GM18858 (cell line): ENCODE data around the gene SH2D1B.
"Not testable (repeated sequence)": the region's sequence is repeated elsewhere in the genome, so short reads cannot be mapped to it uniquely, and the experiment has no call there.

Experiments used
- ATAC-seq: cut with Tn5 transposase; IDR thresholded peaks from one replicate; pipeline ENCODE4 v1.9.1; 2021; ENCODE audit not compliant: unreplicated experiment

Gene SH2D1B

DNA sequence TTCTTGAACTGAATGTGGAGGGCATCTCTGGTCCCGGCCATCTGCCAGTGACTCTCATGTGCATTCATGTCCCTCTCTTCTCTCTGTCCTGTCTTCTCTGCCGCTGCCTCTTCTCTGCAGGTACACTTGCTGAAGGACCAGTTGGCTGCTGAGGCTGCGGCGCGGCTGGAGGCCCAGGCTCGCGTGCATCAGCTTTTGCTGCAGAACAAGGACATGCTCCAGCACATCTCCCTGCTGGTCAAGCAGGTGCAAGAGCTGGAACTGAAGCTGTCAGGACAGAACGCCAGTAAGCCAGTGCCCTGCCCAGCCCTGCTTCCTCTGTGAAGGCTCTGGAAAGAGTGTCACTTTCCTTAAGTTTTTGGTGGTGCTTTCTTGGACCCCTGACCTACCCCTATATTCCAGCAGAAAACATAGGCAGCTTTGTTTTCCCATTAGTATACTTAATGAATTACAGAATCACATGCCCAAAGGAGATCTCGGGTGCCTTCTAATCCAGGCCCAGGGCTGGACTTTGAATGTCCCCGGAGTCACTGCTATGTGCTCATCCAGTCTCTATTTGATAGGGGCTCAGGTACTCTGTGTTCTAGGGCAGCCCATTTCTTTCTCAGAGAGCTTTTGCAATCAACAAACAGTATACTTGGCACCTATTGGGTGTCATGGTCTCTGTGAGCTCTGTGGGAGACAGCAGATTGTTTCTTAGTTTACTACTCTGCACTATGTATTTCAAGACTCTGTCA, 46.5 kb downstream of the SH2D1B start:
- no peak for ATAC-seq

DNA sequence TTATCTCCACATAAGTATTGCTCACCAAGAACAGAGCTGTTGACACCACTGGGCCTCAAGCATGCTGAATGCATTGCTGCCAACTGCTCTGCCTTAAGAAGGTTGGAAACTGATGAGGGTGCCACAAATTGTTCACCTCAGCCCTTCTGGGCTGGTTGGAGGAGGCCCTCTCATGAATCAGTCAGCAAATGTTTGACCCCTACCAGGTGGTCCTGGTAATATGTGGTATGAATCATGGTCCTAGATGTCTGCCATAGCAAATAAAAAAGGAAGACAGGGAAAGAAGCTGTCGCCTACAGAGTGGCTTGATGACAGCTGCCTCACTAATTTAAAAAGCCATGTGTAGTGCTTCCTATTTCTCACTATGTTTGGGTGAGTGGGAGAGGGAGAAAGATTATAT, 47.4 kb downstream of the SH2D1B start:
- ATAC-seq = no peak

DNA sequence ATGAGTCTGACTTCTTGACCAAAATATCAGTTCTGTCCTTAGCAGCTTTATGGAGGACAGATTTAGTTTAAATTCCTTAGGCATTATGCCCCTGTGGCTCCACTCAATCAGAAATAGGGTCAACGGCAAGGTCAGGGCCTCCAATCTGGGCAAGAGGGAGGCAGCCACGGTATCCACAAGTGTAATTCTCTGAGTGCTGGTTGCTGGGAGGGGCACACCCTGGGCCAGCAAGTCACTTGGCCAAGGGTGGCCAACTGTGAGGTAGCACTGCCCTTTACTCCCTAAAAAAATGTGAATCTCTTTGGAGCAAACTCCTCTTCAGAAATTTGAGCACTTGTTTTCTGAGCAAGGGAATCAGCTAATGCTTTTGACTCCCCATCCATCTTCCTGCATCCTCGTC, 48.1 kb downstream of the SH2D1B start:
- ATAC-seq = no peak

DNA sequence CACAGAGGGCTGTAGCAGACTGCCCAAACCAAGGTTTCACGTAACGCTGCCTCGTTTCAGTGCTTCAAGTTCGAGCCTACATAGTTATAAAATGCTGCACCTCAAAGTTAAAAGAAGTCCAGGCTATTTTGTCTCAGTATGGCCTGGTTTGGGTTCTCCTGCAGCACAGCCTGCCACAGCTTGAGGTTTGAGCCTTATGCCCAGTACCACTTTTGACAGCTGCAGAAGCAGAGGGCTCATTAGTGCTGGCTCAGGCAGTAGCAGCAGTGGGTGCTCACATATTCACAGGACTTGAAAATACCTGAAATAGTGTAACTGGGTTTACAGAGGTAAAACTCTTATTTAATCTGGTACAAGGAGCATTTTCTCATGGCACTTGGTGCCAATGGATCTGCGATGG, 50.6 kb downstream of the SH2D1B start:
- peak; percentile 36 for ATAC-seq

DNA sequence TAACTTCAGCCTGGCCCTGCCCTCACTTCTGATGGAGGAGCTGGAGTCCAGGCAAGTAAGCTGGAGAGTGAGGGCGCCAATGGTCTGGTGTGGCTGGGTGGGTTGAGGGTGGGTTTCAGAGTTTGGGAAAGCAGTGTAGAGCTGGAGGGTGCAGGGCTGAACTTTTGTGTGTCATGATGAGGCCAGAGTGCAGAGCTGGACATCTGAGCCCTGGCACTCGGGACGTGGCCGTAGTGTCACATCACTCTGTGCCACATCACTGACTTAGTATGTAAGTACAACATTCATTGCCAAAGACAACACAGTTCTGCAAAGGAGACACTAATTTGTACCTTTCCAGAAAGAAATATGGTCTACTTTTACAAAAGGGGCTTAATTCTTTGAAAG, 51.1 kb downstream of the SH2D1B start:
- ATAC-seq = no peak

- no peak for ATAC-seq
Measured at GRCh38 chr1:162360237-162360873, 51.6 kb downstream of the SH2D1B start.

DNA sequence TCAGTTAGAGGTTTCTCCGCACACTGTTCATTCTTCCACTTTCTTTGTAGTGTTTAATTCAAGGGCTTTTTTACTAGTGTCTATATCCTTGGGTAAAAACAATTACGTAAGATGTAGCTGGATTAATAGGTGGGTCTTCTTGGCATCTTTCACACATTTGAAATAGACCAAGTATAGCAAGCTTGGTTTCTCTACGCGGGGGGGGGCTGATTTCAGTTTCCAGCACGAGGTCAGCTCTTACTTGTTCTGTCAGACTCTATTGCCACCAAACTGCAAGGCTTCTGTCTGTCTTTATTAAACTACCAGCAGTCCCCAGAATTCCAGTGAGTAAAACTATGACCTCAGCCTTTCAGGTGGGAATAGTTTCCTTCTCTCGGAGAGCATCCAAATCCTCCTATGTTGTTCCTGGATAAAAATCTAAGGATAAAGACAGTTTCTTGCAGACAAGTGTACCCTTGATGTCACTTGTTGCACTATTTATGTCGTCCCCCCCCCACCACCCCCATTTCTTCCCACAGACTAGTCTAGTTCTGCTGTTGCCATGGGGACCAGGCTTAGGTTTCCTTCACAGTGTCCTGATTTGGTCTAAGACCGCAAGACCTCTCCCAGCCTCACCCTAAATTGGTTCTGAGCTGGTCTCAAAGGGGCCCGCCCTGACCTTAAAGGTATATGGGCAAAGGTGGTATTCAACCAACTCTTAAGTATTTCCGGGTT, 52.3 kb downstream of the SH2D1B start:
- no peak for ATAC-seq

- ATAC-seq = no peak
Measured at GRCh38 chr1:162358928-162359327, 53.0 kb downstream of the SH2D1B start.

DNA sequence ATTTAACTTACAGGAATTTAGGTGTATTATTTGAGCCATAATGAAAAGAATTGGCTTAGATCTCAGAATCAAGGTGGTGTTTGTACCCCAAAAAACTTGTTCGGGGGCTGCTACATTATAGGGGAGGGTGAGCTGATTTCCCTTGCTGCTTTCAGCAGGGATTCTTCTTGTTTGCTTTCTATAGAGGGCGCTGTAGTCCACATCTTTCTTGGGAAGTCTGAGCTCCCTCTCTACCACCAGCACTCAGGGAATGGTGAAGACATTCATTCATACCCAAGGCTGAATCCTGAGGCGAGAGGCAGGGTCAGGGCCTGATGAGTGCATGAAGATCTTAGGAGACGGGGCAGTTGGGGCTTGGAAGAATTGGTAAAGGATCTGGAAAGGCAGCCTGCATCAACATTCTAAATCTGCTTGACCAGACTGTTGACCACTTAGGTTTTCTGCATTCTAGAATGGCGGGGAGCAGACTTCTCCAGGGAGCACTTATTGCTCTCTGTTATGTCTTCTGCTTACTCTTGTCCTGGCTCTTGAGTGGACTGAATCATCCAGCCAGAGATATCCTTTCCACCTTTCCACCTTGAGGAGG, 54.2 kb downstream of the SH2D1B start:
- no peak for ATAC-seq

- no peak for ATAC-seq
Measured at GRCh38 chr1:162353702-162354101, 58.2 kb downstream of the SH2D1B start.

DNA sequence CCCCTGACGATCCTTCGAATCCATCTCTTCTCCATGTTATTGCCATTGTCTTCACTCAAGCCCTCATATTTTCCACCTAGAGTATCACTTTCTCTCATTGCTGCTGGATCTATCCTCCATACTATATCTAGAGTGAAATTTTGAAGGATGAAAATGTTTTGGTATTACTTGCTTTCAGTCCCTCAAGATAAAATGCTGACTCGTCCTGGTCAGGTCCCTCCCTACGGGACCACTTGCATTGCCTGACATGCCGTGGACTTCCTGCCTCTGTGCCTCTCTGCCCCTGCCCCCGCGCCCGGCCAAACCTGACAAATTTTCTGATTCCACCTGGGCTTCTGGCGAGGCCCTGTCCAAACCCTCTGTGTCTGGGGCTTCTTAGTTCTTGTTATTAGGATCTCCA, 58.9 kb downstream of the SH2D1B start:
- no peak for ATAC-seq

- ATAC-seq = not testable (repeated sequence)
Measured at GRCh38 chr1:162351874-162352273, 60.1 kb downstream of the SH2D1B start.

DNA sequence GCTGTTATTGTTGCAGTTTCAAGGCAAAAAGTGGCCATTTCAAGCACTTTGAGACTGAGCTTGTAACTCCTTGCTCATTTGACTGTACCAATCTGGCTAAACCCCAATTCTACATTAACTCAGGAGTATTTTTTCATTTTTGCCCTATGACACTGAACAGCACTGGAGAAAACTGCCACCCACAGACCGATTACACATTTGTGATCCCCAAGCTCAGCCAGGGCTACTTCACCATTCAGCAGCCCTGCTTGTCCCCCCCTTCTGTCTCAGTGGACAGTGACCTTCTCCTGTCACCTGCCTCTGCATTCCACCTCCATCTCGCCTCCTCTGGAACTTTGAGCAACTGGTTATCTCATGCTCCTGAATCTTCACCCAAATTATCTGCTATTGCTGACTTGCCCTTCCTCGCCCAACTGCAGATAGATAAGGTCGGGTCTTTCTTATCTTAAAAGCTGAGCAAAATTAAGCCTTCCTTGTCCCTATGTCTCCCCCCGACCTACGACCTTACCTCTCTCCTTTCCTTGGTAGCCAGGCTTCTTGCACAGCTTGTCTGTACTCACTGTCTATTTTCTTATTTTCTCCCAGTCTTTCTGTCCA, 60.6 kb downstream of the SH2D1B start:
- ATAC-seq = no peak

- ATAC-seq = no peak
Measured at GRCh38 chr1:162349635-162350330, 62.2 kb downstream of the SH2D1B start.

DNA sequence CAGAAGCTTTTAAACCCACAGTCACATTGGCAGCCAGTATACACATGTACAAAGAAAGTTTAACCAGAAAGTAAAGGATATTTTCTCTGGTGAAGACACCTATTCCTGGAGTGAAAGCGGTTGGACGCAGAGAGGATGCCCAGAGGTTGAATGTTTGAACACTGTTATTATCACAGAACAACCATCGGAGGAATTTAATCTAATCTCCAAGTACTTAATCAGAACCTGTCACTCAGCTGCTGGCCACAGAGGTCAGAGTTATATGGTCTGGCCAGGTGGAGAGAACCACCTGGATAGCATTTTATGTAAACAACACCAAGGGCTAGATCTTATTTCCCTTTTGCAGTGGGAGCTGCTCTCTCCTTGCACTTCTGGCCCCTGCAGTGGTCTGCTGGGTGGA, 64.7 kb downstream of the SH2D1B start:
- ATAC-seq = no peak
